ENCODE measurements around the gene CLPTM1. TPM values are rescaled to one million over a fixed set of nuclear protein-coding genes. Genes with fewer than 3 reads are reported as not detected.

The CLPTM1 gene
- total RNA-seq, 3 donors from 2014 or later: 42.0 to 70.5 (median 60.2) TPM

DNA sequence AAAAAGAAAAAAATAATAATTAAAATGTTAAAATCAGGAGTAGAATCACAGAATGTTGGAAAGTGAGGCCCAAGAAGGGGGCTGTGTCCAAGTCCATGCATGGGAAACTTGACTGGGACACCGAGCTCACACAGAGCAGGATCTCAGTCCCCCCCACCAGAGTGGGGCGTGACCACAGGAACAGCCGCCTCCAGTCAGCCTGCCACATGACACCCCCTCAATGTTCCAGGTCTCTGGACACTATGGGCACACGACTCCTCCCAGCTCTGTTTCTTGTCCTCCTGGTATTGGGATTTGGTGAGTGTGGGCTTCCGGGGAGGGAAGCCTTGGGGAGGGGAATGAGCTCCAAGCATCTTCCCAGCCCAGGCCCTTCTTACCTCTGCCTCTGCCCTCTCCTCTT, 6.9 kb upstream of the CLPTM1 start:
- DNase-seq (ENCODE audit: low spot score in 2 of 2): no peak
- no peak overlapping the region for H3K4me3 ChIP-seq
- TF ChIP-seq POLR2A (IDR thresholded peaks at IDR 0.05) (no peak), POLR2AphosphoS5 (IDR thresholded peaks at IDR 0.05) (no peak)
- TF ChIP-seq, protein P1, sequence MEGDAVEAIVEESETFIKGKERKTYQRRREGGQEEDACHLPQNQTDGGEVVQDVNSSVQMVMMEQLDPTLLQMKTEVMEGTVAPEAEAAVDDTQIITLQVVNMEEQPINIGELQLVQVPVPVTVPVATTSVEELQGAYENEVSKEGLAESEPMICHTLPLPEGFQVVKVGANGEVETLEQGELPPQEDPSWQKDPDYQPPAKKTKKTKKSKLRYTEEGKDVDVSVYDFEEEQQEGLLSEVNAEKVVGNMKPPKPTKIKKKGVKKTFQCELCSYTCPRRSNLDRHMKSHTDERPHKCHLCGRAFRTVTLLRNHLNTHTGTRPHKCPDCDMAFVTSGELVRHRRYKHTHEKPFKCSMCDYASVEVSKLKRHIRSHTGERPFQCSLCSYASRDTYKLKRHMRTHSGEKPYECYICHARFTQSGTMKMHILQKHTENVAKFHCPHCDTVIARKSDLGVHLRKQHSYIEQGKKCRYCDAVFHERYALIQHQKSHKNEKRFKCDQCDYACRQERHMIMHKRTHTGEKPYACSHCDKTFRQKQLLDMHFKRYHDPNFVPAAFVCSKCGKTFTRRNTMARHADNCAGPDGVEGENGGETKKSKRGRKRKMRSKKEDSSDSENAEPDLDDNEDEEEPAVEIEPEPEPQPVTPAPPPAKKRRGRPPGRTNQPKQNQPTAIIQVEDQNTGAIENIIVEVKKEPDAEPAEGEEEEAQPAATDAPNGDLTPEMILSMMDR (IDR thresholded peaks at IDR 0.05): no peak
- no peaks in the 10 kb centered on the region for H3K27me3 ChIP-seq
- H3K27ac ChIP-seq: no peak overlapping the region
- H3K36me3 ChIP-seq: no peaks in the 10 kb centered on the region
- H3K9me3 ChIP-seq: no peaks in the 10 kb centered on the region
- intact Hi-C loops (cut with DNase I; ENCODE audit: low total_unique reads): loop anchor here (5.0 kb wide), 1 partner anchor 41 kb away; the partner anchor contains the start of gene APOE
- peaks cover 0 to 17% of the 10 kb centered on the region in 2 donors for H3K4me1 ChIP-seq

DNA sequence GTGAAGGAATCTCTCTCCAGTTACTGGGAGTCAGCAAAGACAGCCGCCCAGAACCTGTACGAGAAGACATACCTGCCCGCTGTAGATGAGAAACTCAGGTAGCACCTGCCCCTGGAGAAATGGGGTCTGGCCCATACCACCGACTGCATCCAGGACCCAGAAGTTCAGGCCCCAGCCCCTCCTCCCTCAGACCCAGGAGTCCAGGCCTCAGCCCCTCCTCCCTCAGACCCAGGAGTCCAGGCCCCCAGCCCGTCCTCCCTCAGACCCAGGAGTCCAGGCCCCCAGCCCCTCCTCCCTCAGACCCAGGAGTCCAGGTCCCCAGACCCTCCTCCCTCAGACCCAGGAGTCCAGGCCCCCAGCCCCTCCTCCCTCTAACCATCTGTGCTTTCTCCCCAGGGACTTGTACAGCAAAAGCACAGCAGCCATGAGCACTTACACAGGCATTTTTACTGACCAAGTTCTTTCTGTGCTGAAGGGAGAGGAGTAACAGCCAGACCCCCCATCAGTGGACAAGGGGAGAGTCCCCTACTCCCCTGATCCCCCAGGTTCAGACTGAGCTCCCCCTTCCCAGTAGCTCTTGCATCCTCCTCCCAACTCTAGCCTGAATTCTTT, 6.3 kb upstream of the CLPTM1 start:
- H3K36me3 ChIP-seq: no peaks in the 10 kb centered on the region
- H3K4me3 ChIP-seq: no peak overlapping the region
- H3K27me3 ChIP-seq: no peaks in the 10 kb centered on the region
- H3K9me3 ChIP-seq: no peaks in the 10 kb centered on the region
- TF ChIP-seq, protein P1 (IDR thresholded peaks at IDR 0.05): no peak
- TF ChIP-seq POLR2A (IDR thresholded peaks at IDR 0.05) (no peak), POLR2AphosphoS5 (IDR thresholded peaks at IDR 0.05) (no peak)
- no peak for DNase-seq (ENCODE audit: low spot score in 2 of 2)
- H3K4me1 ChIP-seq: peaks cover 0 to 23% of the 10 kb centered on the region in 2 donors
- intact Hi-C loops (cut with DNase I; ENCODE audit: low total_unique reads): loop anchor here (5.0 kb wide), 1 partner anchor 42 kb away; the partner anchor contains the start of gene APOE
- no peak overlapping the region for H3K27ac ChIP-seq

DNA sequence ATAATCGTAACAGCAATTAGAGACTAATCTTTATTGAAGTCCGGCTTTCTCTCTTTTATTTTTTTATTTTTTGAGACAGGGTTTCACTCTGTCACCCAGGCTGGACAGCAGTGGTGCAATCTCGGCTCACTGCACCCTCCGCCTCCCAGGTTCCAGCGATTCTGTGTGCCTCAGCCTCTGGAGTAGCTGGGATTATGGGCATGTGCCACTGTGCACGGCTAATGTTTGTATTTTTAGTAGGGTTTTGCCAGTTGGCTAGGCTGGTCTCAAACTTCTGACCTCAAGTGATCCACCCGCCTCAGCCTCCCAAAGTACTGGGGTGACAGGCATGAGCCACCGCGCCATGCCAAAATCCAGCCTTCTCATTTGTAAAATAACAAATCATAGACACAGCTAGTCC, 5.6 kb upstream of the CLPTM1 start:
- peaks cover 0 to 23% of the 10 kb centered on the region in 2 donors for H3K4me1 ChIP-seq
- no peak overlapping the region for H3K27ac ChIP-seq
- no peak overlapping the region for H3K4me3 ChIP-seq
- H3K27me3 ChIP-seq: no peaks in the 10 kb centered on the region
- DNase-seq (ENCODE audit: low spot score in 2 of 2): no peak
- intact Hi-C loops (cut with DNase I; ENCODE audit: low total_unique reads): loop anchor here (5.0 kb wide), 1 partner anchor 42 kb away; the partner anchor contains the start of gene APOE
- no peaks in the 10 kb centered on the region for H3K9me3 ChIP-seq
- H3K36me3 ChIP-seq: no peaks in the 10 kb centered on the region
- TF ChIP-seq POLR2AphosphoS5 (IDR thresholded peaks at IDR 0.05) (no peak), POLR2A (IDR thresholded peaks at IDR 0.05) (no peak)
- TF ChIP-seq, protein P1 (IDR thresholded peaks at IDR 0.05): no peak

DNA sequence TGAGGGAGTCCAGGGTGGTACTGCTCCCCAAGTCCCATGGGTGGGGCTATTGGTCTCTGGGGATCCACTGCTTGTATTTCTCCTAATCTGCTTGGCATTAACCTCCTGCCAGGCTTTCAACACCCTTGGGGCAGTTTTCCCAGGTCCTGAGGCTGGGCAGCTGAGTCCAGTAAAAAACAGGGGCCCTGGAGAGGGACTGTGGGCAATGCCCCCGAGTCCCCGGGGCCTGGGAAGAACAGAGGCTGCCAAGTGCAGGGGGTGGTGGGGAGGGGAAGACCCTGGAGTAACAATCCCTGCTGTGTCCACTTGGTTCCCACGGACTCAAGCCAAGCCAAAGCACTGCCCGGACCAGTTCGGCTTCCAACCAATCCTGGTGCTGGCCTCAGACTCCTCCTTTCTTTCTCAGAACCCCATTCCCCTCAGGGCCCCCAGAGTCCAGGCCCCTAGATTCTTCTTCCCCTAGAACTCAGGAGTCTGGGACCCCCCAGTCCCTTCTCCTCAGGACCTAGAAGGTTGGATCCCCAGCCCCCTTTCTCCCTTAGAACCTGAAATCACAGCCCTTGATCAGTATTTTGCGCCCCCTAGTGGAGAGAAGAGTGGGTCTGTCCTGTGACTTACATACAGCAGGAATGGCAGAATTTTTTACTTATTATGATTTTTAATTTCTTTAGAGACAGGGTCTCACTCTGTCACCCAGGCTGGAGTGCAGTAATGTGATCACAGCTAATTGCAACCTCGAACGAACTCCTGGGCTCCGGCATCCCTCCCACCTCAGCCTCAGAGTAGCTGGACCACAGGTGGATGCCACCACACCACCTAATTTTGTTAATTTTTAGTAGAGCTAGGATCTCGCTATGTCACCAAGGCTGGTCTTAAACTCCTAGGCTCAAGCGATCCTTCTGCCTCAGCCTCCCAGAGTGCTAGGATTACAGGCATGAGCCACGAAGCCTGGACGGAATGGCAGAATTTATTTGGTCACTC, 3.7 kb upstream of the CLPTM1 start:
- Histone ChIP-seq H3K27me3 (no peaks in the 10 kb centered on the region), H3K36me3 (no peaks in the 10 kb centered on the region), H3K4me3 (peak overlapping the region in 2 of 3 donors; percentile 8 to 40), H3K9me3 (no peaks in the 10 kb centered on the region), H3K27ac (peak overlapping the region; percentile 83 to 84), H3K4me1 (peaks cover 7 to 27% of the 10 kb centered on the region in 2 donors)
- intact Hi-C loops (cut with DNase I; ENCODE audit: low total_unique reads): no loop called here
- peak; percentile 67 to 73 for DNase-seq (ENCODE audit: low spot score in 2 of 2)
- TF ChIP-seq POLR2AphosphoS5 (IDR thresholded peaks at IDR 0.05): no peak
- TF ChIP-seq, protein P1 (IDR thresholded peaks at IDR 0.05): peak; percentile 94 to 97 (median 94)

Measured in breast epithelium (tissue), 4 donors.